Kidney (tissue), 14 donors: ENCODE data around the gene DLGAP1. TPM values are rescaled to one million over a fixed set of nuclear protein-coding genes. Genes with fewer than 3 reads are reported as not detected.

Experiments used
- DNase-seq, 5 donors: peaks; one replicate each; pipeline ENCODE4 v3.0.0-alpha.2; 2013 to 2020
- FAIRE-seq: peaks from 2 replicates; lab custom pipeline; 2012; peaks lifted over from hg19 to GRCh38; lab: Jason Lieb, UNC
- H3K27ac ChIP-seq, 2 donors: one replicate each; pipeline ENCODE4 v1.7.0; 2013; ENCODE audit warnings: low read depth in 2 of 2, low read length in 2 of 2, inconsistent platforms in 1 of 2
- H3K27me3 ChIP-seq: one replicate; pipeline ENCODE4 v1.7.1; 2013; ENCODE audit warnings: low read length, inconsistent platforms; ENCODE audit not compliant: control insufficient read depth, insufficient read depth
- H3K36me3 ChIP-seq, 3 donors: one replicate each; pipeline versions ENCODE4 v1.7.0 to v1.7.1; 2013; ENCODE audit warnings: low read length in 3 of 3, control low read depth in 1 of 3, inconsistent platforms in 1 of 3; ENCODE audit not compliant: insufficient read depth in 3 of 3, control insufficient read depth in 2 of 3
- H3K4me1 ChIP-seq, 3 donors: one replicate each; pipeline versions ENCODE4 v1.7.0 to v1.7.1; 2013; ENCODE audit warnings: low read length in 3 of 3, inconsistent platforms in 1 of 3, low read depth in 1 of 3; ENCODE audit not compliant: control insufficient read depth in 2 of 3, insufficient read depth in 2 of 3
- H3K4me3 ChIP-seq, 3 donors: one replicate each; pipeline versions ENCODE4 v1.7.0 to v1.8.1; 2013; ENCODE audit warnings: low read length in 3 of 3, control low read depth in 1 of 3, inconsistent platforms in 1 of 3
- H3K9ac ChIP-seq, 3 donors: one replicate each; pipeline versions ENCODE4 v1.7.0 to v1.7.1; 2013; ENCODE audit warnings: low read length in 3 of 3, control low read depth in 1 of 3, inconsistent platforms in 1 of 3
- H3K9me3 ChIP-seq, 3 donors: one replicate each; pipeline versions ENCODE4 v1.7.0 to v1.7.1; 2013; ENCODE audit warnings: low read length in 3 of 3, control low read depth in 1 of 3, inconsistent platforms in 1 of 3; ENCODE audit not compliant: control insufficient read depth in 2 of 3, insufficient read depth in 1 of 3
- CTCF ChIP-seq: IDR thresholded peaks from 3 replicates; pipeline ENCODE4 v1.5.1; 2012; ENCODE audit warnings: mild to moderate bottlenecking, moderate library complexity, borderline replicate concordance; ENCODE audit not compliant: insufficient read depth; ENCODE audit errors: extremely low read depth
- intact Hi-C: fragments of 100-400 bp; cut with DNase I; formaldehyde crosslinking; loops from one replicate; pipeline ENCODE4 v1.11.1; 2022
- polyA plus RNA-seq: library from polyadenylated mRNA; stranded (reverse); fragments of 350-450 nt; fragmentation: Illumina TruSeq; extraction: RNeasy Lipid Tissue Mini Kit (QIAGEN cat#74804); gene quantifications from one replicate; pipeline ENCODE4 v1.2.3, GENCODE V29; 2014; ENCODE audit warnings: low read depth, low replicate concordance; ENCODE audit not compliant: insufficient read depth
- total RNA-seq: library from RNA; stranded (reverse); fragmentation: NEBNext Ultra II Directional; extraction: Animal tissue kit (Norgen Biotek cat#: 25700); gene quantifications from one replicate; pipeline ENCODE4 v1.2.1, GENCODE V29; 2021
- donor health status: control.
- donor health status: control.
- donor health status: control.
- donor health status: control.
- donor health status: control.
- donor health status: DM: yes; HTN: yes; CAD: no.
- donor health status: Normal renal cell carcinoma (clear cell type).

DLGAP1 gene
- total and polyA plus RNA-seq, 2 donors from 2014 or later, result 1.2 to 32.8 TPM

GRCh38 chr18:3495691-3496430 lies 959.2 kb downstream of the DLGAP1 start:
- FAIRE-seq (peak; percentile 72), DNase-seq (no peak)
- Histone ChIP-seq H3K36me3 (no peaks in the 10 kb centered on the region), H3K27ac (no peak overlapping the region), H3K9me3 (no peaks in the 10 kb centered on the region), H3K4me3 (no peak overlapping the region), H3K27me3 (no peaks in the 10 kb centered on the region), H3K4me1 (peaks cover 0 to 7% (median 2%) of the 10 kb centered on the region in 3 donors), H3K9ac (no peak overlapping the region)
- intact Hi-C loops, result no loop called here
- no peak for TF ChIP-seq CTCF

- H3K9ac ChIP-seq, result no peak overlapping the region
- no peaks in the 10 kb centered on the region for H3K9me3 ChIP-seq
- no peak overlapping the region for H3K4me3 ChIP-seq
- no peaks in the 10 kb centered on the region for H3K27me3 ChIP-seq
- intact Hi-C loops, result no loop called here
- no peak for TF ChIP-seq CTCF
- no peak for DNase-seq
- FAIRE-seq, result no peak
- H3K36me3 ChIP-seq, result no peaks in the 10 kb centered on the region
- no peak overlapping the region for H3K27ac ChIP-seq
- H3K4me1 ChIP-seq, result peaks cover 0 to 3% (median 2%) of the 10 kb centered on the region in 3 donors
Measured at GRCh38 chr18:3494569-3494968, 960.5 kb downstream of the DLGAP1 start.

GRCh38 chr18:3494245-3494526 lies 960.9 kb downstream of the DLGAP1 start:
- no peaks in the 10 kb centered on the region for H3K36me3 ChIP-seq
- no peaks in the 10 kb centered on the region for H3K27me3 ChIP-seq
- DNase-seq, result no peak
- peaks cover 0 to 2% (median 0%) of the 10 kb centered on the region in 3 donors for H3K4me1 ChIP-seq
- TF ChIP-seq CTCF, result no peak
- no peak overlapping the region for H3K27ac ChIP-seq
- no peak for FAIRE-seq
- intact Hi-C loops, result no loop called here
- H3K9me3 ChIP-seq, result no peaks in the 10 kb centered on the region
- no peak overlapping the region for H3K9ac ChIP-seq
- H3K4me3 ChIP-seq, result no peak overlapping the region
